Cardiac muscle cell (in vitro differentiated cells and primary cell): ENCODE data around the gene PRRX1. TPM values are rescaled to one million over a fixed set of nuclear protein-coding genes. Genes with fewer than 3 reads are reported as not detected.

Experiments used
- DNase-seq, 2 donors: peaks; one replicate each; pipeline versions ENCODE4 v3.0.0 to v3.0.0-alpha.2; 2010 to 2017; ENCODE audit warnings: low read depth in 1 of 2, low spot score in 1 of 2
- H3K27ac ChIP-seq: fragments of 200-600 bp; sonication (generic); 2 replicates; pipeline ENCODE4 v1.5.1; 2016
- H3K27me3 ChIP-seq: fragments of 200-600 bp; sonication (generic); 2 replicates; pipeline ENCODE4 v1.6.0; 2016; ENCODE audit warnings: control low read depth
- H3K36me3 ChIP-seq: fragments of 200-600 bp; sonication (generic); 2 replicates; pipeline ENCODE4 v1.5.1; 2016; ENCODE audit warnings: control low read depth
- H3K4me1 ChIP-seq: fragments of 200-600 bp; sonication (generic); 2 replicates; pipeline ENCODE4 v1.8.1; 2017; ENCODE audit warnings: low read depth, mild to moderate bottlenecking, mixed run types
- H3K4me3 ChIP-seq: fragments of 200-600 bp; sonication (generic); 2 replicates; pipeline ENCODE4 v1.5.1; 2016; ENCODE audit warnings: mild to moderate bottlenecking
- H3K9me3 ChIP-seq: fragments of 200-600 bp; sonication (generic); 2 replicates; pipeline ENCODE4 v1.5.1; 2017; ENCODE audit warnings: low read depth, mild to moderate bottlenecking, control low read depth
- polyA plus RNA-seq: library from polyadenylated mRNA; unstranded; fragments of >200 nt; fragmentation: Nextera tagmentation; extraction: Ambion mirVana; gene quantifications from 2 replicates; pipeline ENCODE4 v1.2.1, GENCODE V29; 2016
- total RNA-seq: library from RNA; depleted of rRNA; stranded (reverse); fragments of >200 nt; gene quantifications from 2 replicates; pipeline ENCODE4 v1.2.3, GENCODE V29; 2016
- TF ChIP-seq, protein P1 (sequence below): IDR thresholded peaks from 2 replicates; pipeline ENCODE4 v1.5.1; 2012; ENCODE audit warnings: low read depth, mild to moderate bottlenecking, low read length

The PRRX1 gene
- total and polyA plus RNA-seq, 2 experiments from 2014 or later = 1.1 to 1.2 TPM

- H3K4me3 ChIP-seq = no peak overlapping the region
- H3K4me1 ChIP-seq = no peaks in the 10 kb centered on the region
- TF ChIP-seq, protein P1, sequence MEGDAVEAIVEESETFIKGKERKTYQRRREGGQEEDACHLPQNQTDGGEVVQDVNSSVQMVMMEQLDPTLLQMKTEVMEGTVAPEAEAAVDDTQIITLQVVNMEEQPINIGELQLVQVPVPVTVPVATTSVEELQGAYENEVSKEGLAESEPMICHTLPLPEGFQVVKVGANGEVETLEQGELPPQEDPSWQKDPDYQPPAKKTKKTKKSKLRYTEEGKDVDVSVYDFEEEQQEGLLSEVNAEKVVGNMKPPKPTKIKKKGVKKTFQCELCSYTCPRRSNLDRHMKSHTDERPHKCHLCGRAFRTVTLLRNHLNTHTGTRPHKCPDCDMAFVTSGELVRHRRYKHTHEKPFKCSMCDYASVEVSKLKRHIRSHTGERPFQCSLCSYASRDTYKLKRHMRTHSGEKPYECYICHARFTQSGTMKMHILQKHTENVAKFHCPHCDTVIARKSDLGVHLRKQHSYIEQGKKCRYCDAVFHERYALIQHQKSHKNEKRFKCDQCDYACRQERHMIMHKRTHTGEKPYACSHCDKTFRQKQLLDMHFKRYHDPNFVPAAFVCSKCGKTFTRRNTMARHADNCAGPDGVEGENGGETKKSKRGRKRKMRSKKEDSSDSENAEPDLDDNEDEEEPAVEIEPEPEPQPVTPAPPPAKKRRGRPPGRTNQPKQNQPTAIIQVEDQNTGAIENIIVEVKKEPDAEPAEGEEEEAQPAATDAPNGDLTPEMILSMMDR = peak; percentile 85
- H3K27me3 ChIP-seq = peaks cover 96% of the 10 kb centered on the region
- H3K9me3 ChIP-seq = no peaks in the 10 kb centered on the region
- DNase-seq = peak; percentile 78
- H3K36me3 ChIP-seq = no peaks in the 10 kb centered on the region
- no peak overlapping the region for H3K27ac ChIP-seq
Observed at GRCh38 chr1:170670802-170671628, 7.1 kb downstream of the PRRX1 start.

- TF ChIP-seq, protein P1 = no peak
- peaks cover 90% of the 10 kb centered on the region for H3K27me3 ChIP-seq
- no peaks in the 10 kb centered on the region for H3K9me3 ChIP-seq
- DNase-seq = no peak
- no peak overlapping the region for H3K4me3 ChIP-seq
- H3K4me1 ChIP-seq = no peaks in the 10 kb centered on the region
- no peaks in the 10 kb centered on the region for H3K36me3 ChIP-seq
- H3K27ac ChIP-seq = no peak overlapping the region
Observed at GRCh38 chr1:170671629-170671963, 7.7 kb downstream of the PRRX1 start.

- Histone ChIP-seq H3K27me3 (peaks cover 83% of the 10 kb centered on the region), H3K27ac (no peak overlapping the region), H3K36me3 (no peaks in the 10 kb centered on the region), H3K9me3 (no peaks in the 10 kb centered on the region), H3K4me1 (no peaks in the 10 kb centered on the region), H3K4me3 (no peak overlapping the region)
- DNase-seq = no peak
- TF ChIP-seq, protein P1 = no peak
Observed at GRCh38 chr1:170672316-170672715, 8.4 kb downstream of the PRRX1 start.

- H3K27ac ChIP-seq = no peak overlapping the region
- H3K9me3 ChIP-seq = no peaks in the 10 kb centered on the region
- H3K27me3 ChIP-seq = peaks cover 64% of the 10 kb centered on the region
- no peaks in the 10 kb centered on the region for H3K4me1 ChIP-seq
- TF ChIP-seq, protein P1 = no peak
- no peak overlapping the region for H3K4me3 ChIP-seq
- DNase-seq = peak in 1 of 2 donors; percentile 69
- H3K36me3 ChIP-seq = no peaks in the 10 kb centered on the region
Observed at GRCh38 chr1:170674239-170674638, 10.3 kb downstream of the PRRX1 start.

- H3K27me3 ChIP-seq = peaks cover 56% of the 10 kb centered on the region
- no peaks in the 10 kb centered on the region for H3K36me3 ChIP-seq
Observed at GRCh38 chr1:170674986-170675385, 11.1 kb downstream of the PRRX1 start.

More at GRCh38 chr1:170674986-170675385, 11.1 kb downstream of the PRRX1 start:
- H3K4me1 ChIP-seq = no peaks in the 10 kb centered on the region
- TF ChIP-seq, protein P1 = no peak
- no peak overlapping the region for H3K27ac ChIP-seq
- peak in 1 of 2 donors; percentile 37 for DNase-seq
- no peak overlapping the region for H3K4me3 ChIP-seq
- no peaks in the 10 kb centered on the region for H3K9me3 ChIP-seq
